ENCODE measurements around the gene GPR157.
"Not testable (repeated sequence)": the region's sequence is repeated elsewhere in the genome, so short reads cannot be mapped to it uniquely, and the experiment has no call there.

GPR157 gene

DNA sequence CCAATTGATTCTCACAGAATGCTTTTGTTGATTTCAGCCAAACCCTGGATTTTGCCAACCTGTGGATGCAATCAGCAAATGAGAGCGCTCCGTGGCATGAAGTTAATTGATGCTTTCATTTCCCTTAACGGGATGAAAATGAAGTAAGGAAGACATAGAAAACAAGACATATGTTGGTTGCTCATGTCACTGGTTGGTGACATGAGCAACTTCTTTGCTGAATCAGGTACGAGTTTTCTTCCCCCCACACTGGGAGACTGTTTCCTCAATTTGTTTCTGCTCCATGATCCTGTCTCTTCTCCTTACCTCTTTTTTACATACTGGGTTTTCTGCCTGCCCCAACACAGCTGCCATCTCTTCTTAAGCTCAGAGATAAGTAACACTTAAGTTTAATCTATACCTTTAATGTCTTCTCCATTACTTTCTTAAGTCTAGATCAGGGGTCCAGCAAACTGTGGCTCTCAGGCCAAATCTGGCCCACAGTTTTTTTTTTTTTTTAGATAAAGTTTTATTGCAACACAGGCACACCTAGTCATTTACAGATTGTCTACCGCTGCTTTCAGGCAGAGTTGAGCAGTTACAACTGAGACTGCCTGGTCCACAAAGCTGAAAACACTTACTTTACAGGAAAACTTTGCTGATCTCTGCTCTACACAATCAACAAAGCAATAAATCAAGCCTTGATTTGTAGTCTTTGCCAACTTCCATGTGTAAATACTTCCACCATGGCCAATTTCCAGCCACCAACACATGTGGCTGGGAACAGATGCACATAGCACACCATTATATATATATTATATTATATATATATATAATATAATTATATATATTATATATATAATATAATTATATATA, 13.3 kb downstream of the GPR157 start:
- no peak for DNase-seq

DNA sequence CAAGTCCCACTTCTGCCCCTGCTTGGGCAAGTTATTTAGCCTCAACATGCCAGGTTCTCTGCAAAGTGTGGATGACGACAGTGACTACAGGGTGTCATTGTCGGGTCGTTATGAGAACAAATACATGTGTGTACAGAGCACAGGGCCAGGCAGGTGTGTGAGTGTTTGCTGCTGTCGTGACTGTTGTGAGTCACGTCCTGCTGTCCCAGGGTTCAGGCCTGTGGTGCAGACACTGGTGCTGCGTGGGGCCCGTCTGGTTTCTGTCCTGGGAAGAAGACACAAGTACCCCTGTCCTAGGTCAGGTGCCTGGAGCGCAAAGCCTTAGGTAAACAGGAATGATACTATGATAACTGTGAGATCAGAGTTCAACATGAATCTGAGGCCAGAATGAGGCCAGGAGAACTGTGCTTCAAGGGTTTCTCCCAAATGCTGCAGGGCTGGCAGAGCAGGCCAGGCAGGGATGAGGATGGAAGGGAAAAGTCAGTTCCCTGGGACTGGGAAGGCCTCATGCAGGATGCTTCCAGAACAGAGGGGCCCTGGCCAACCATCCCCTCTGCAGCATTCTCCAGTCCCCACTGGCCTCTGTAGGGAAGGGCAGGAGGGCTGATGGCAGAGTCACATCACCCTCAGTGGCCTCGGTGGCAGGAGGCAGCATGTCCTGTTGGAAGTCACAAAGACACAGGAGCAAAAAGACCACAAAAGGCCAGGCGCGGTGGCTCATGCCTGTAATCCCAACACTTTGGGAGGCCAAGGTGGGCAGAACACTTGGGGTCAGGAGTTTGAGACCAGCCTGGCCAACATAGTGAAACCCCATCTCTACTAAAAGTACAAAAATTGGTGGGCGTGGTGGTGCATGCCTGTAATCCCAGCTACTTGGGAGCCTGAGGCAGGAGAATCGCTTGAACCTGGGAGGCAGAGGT, 15.7 kb downstream of the GPR157 start:
- no peak for DNase-seq

DNA sequence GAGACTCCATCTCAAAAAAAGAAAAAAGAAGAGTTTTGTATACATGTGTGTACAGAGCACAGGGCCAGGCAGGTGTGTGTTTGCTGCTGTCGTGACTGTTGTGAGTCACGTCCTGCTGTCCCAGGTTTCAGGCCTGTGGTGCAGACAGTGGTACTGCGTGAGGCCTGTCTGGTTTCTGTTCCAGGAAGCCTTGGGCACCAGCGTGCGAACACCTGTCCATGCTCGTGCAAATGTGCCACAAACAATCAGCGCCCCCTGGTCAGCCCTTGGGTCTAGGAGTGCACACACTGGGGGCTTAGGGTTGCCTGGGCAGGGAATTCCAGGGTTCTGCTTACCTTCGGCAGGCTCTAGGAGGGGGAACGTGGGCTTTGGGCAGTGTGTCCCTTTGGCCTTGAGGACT, 16.9 kb downstream of the GPR157 start:
- no peak for DNase-seq

DNA sequence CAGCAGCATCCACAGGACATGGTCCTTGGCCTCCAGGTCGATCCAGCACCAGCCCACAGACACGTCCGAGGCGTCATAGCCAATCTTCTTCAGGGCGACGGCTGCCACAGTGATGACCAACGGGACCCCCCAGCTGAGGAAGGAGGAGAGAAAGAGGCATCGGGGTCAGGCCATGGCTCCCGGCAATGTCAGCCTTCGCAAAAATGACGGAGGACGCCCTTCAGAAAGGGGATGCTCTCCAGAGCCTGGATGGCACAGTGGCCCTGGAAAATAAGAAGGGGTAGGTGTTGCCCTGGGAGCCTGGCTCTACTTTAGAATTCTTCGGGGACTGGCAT, 17.6 kb downstream of the GPR157 start:
- DNase-seq: no peak

DNA sequence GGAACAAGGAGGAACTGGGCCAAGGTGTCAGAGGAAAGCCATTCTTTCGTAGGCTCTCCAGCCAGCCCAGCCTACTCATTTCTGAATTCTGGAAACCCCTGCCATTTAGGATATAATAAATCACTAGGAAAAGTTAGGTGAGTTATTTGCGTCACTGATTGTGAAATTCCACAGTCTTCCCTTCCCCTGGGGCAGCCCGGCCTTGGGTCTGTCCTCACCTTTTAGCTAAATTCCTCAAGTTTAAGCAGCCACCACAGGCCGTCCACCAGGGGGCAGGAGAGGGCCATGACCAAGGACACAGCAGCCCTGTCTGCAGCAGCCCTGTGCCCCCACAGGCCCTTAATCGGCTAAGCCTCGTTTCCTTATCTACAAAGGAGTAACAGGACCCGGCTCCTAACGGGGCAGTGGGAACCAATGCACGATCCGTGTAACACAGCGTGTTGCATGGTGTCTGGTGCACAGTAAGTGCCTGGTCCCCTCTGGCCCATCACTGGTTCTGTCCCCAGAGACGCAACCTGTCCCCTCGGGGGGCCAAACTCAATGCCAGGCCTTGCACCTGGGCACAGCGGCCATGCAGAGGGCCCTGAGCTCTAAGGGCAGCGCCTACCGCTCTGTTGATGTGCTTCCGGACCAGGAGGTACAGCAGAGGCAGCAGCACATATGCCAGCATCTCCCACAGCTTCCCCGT, 18.1 kb downstream of the GPR157 start:
- peak; percentile 55 for DNase-seq

DNA sequence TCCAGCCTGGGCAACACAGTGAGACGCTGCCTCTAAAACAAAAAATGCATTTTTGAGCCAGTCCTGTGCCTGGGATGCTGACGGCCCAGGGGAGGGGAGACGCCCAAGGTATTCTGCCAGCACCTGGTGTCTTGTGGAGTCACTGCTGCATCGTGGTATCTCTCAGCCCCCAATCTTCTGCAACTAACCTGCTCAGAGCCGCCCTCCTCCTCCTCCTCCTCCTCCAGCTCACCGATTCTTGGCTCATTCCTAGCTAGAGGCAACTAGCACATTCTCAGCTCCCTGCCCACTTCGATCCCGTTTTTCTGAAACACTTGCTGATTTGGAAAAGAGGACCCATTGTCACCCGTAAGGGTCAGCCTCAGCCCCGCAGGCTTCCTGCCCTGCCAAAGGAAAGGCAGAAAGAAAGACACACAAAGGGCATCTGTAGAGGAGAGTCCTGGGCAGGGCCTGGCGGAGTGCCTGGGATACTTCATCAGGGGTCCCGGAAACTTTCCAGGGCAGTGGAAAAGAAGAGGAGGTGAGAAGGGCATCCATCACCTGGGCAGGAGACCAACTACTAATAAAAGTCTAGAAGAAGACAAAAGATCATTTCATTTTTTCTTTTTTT, 20.7 kb downstream of the GPR157 start:
- DNase-seq: no peak

DNA sequence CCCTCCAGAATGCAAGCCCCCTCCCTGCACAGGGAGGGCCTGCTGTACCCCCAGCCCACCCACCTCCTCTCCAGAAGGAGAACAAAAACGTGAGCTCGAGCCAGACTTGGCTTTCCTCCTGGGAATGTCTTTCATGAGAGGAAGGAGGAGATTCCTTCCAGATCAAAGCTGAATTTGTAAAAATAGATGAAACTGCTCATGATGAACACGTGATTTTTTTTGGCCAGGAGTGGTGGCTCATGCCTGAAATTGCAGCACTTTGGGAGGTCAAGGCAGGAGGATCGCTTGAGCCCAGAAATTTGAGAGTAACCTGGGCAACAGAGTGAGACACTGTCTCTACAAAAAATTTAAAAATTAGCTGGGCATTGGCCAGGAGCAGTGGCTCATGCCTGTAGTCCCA, 21.8 kb downstream of the GPR157 start:
- no peak for DNase-seq

DNA sequence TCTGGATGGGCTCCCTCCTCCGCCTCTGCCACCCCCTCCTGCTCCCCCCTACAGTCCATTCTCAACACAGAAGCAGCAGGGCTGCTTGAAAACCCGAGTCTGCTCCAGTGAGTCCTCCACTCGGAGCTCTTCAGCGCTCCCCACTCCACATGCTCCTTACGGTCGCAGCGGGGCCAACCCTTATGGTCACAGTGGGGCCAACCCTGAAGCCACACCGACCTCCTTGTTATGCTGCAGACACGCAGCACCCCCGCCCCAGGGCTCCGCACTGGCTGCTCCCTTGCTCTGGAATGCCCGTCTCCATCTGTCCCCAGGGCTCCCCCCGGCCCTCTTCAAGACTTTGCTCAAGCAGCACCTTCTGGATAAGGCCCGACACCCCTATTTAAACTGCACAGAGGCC, 22.6 kb downstream of the GPR157 start:
- DNase-seq: no peak

DNA sequence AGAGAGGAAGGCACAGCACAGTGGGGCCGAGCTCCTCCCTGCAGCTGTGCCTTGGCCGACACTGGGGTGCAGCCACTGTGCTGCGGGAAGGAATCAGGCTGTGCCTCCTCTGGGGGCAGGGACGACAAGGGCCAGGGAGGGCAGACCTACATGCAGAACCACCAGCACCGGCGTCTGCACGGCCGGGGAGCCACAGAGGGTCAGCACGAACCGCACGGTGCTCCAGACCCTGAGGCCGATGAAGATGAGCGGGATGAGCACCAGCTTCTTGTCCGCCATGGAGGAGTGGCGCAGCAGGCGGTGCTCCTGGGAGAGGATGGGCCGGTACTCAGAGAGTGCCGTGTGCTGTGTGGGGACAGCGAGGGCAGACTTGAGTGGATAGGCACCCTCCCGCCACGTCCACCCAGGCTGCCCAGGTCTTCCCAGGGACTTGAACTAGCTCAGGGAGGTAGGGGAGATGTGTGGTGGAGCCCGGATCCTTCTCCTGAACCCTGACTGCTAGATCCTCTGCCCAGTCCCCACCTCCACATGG, 23.5 kb downstream of the GPR157 start:
- DNase-seq: no peak

DNA sequence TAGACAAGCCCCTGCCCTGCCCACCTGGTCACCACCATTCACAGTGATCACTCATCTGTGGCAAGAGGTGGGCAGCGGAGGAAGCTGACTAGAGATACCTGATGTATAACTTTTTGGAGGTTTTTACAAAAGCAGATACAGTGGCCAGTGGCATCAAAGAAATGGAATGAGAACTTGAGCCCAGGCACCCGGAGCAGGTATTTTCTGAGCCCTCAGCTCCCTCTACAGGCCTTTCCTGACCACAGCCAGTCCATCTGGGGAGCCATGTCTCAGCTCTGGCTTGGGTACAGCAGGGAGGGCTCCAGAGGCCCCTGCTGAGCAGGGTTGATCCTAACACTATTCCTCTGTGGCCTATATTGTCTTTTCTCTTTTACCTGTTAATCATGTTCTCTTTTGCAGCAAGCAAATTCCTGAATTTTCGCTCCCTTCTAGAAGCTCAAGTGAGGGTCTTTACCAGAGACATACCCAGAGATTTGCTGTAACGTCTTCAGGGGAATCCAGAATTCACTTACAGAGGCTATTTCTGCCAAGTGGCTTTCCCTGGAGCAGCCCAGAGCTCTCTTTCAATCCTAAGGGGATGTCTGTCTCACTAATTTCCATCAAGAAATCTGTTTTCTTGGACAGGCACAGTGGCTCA, 27.3 kb downstream of the GPR157 start:
- peak; percentile 54 for DNase-seq

DNA sequence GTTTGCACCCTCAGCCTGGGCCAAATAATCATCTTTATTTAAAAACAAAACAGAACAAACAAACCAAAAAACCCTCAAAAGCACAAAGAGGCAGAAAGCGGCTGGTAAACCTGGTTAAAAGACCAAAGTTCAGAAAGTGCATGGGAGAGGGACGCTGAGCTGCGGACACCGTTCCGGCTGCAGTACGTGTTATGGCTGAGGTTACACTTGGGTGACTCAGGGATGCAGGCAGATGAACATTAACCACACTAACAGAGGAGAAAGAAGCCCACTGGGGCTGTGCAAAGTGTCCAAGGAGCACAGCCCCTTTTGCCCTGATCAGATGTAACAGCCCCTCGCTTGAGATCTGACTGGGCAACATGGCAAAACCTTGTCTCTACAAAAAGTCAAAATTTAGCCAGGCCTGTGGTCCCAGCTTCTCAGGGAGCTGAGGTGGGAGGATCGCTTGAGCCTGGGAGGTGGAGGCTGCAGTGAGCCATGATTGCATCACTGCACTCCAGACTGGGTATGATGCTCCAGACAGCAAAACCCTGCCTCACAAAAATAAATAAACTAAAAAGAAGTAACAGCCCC, 28.3 kb downstream of the GPR157 start:
- DNase-seq: no peak

DNA sequence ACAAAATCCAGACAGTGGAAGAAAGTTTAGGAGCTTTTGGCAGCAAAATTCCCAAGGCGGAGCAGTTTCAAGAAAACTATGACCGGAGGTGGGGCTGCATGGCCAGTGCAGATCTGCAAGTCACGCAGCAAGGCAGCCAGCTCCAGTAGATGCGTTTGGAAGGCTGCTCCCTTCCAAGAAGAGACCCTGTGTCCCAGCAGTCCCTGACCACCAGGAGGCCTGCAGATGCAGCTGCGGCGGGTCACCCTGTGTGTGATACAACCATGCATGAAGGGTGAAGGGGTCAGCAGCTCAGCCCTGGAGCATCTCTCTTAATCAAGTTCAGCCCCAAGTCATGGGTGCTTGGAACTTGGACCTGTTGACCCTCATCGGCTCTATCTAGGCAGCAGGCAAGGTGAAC, 29.3 kb downstream of the GPR157 start:
- no peak for DNase-seq

DNA sequence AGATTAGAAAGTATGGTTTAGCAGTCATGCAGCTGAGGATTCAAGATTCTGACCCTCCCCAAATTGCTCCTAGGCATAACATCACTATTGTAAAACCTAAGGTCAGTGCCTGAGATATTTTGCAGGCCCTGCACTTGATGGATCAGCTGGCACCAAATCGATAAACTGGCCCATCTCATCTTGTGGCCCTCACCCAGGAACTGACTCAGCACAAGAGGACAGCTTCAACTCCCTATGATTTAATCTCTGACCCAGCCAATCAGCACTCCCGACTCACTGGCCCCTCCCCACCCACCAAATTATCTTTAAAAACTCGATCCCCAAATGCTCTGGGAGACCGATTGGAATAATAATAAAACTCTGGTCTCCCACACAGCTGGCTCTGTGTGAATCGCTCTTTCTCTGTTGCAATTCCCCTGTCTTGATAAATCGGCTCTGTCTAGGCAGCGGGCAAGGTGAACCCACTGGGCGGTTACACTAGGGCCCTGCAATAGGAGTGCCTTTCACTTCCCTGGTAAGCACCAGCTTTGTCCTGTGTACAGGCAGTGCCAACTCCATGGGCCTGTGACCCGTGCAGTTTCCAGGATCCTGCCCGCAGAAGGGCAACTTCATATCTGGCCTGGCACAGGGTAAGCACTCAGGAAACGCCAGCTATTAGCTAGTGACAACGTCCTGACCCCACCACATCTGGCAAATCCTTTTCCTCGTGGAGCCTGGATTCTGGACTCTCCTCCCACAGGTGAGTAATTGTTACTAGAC, 30.8 kb downstream of the GPR157 start:
- no peak for DNase-seq

DNA sequence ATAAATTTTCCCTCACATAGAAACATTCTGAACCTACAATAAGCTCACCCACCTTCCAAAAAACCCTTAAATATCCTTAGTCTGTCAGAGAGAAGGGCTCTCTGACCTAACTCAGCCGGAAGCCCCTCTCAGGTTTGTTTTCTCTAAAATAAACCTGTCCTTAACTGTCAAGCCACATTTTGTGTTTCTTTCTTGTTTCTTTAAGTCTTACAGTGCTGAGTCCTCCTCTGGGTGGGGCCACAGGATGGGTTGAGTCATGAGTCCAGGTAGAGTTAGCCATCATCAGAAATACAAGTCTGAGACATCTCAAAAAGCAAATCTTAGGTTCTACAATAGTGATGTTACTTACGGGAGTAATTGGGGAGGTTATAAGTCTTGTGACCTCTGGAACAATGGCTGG, 33.1 kb downstream of the GPR157 start:
- no peak for DNase-seq

DNA sequence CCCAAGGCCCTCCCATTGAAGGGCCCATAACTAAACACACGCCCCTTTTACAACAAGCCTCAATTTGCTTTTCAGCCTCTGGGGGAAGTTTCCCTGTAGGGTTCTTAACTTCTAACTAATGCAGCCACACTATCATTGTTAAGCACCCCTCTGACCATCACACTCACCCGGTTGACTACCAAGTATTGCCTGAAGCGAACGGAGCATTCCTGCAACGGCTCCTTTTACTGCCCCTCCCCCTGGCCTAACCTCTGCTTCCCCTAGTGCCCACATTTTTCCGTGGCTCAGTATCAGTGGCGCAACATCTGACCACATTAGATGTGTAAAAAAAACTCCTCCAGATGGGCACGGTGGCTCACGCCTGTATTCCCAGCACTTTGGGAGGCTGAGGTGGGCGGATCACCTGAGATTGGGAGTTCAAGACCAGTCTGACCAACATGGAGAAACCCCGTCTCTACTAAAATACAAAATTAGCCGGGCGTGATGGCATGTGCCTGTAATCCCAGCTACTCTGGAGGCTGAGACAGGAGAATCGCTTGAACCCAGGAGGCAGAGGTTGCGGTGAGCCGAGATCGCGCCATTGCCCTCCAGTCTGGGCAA, 34.8 kb downstream of the GPR157 start:
- not testable (repeated sequence) for DNase-seq

DNA sequence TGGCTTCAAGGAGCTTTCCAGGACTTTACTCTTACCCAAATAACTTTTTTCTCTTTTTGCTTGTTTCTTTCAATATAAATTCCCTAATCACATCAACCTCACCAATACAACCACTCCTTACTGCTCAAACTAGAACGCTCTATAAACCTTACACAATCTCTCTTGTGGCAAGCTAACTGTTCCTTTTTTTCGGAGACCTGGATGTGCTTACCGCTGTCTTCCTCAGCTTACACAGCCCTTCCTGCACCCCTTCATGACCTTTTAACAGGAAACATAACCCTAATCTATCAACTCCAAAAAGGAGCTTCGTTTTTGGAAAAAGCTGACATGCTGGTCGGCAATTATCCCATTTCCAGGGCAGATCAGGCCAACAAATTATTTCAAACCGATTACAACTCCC, 35.3 kb downstream of the GPR157 start:
- DNase-seq: no peak

DNA sequence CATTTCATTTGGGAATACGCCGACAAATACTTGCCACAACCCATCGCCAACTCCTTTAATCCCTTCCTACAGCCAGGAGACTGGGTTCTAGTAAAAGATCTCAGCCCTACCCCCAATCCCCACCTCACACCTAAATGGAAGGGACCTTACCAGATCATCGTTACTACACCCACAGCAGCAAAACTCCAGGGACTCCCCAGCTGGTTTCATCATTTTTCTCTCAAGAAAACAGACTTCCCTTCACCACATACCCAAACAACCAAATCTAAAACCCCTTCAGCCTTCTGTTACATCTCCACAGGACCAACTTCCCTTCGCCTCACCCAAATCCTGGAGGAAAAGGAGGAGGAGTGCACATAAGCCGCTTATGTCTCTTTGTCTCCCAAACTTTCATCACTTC, 35.8 kb downstream of the GPR157 start:
- DNase-seq: no peak

DNA sequence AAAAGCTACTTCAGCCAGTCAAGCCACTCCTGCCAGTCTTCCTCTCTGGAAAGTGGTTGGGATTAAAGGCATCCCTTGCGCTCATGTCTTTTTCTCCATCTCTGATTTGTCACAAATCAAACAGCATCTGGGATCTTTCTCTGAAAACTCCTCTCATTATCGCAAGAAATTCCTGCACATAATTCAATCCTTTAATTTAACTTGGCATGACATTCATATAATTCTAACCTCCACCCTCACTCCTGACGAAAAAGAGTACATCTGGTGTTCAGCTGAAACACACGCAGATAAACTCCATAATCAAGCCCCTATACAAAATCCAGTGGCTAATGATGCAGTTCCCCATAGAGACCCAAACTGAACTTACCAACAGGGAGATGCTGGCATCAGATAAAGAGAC, 40.1 kb downstream of the GPR157 start:
- DNase-seq: no peak

DNA sequence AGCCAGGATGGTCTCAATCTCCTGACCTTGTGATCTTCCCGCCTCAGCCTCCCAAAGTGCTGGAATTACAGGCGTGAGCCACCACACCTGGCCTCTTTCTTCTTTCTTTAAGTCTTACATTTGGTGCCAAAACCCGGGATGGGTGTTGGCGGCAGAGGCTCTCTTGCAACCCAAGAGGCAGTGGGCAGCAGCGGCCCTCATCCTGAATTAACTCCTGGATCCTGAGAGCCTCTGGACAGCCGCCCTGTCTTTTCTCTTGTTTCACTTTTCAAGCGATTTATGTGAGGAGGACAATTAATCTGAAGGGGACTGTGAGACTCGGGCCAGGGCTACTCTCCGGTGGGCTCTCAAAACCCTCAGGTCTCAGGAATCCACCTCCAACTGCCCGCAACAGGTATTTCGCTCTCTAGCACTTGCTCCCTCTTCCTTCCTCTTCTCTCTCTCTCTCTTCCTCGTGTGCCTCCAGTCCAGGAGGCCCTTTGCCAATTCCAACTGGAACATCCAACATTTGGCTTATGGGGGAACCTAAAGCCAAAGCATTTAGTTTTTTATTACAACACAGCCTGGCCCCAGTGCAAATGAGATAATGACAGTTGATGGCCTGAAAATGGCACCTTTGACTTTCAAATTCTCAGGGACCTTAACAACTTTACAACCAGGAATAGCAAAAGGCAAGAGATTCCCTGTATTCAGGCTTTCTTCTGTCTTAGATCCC, 41.3 kb downstream of the GPR157 start:
- DNase-seq: no peak

DNA sequence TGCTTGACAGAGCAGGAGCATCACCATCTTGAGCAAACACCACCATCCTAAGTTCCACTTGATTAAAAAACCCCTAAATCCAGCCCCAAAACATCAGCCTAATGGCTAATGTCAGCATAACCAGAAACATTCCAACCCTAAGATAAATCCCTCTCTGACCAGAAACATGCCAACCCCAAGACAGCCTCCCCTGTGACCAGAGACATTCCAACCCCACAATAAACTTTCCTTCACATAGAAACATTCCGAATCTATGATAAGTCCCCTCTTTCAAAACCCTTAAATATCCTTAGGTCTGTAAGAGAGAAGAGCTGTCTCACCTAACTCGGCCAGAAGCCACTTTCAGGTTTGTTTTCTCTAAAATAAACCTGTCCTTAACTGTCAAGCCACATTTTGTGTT, 42.1 kb downstream of the GPR157 start:
- DNase-seq: no peak

Data from NCI-H1694 treated with DMSO at 0.1 percent for 48 hours (cell line).